Measurements from ENCODE around the gene ZNF316.

DNA sequence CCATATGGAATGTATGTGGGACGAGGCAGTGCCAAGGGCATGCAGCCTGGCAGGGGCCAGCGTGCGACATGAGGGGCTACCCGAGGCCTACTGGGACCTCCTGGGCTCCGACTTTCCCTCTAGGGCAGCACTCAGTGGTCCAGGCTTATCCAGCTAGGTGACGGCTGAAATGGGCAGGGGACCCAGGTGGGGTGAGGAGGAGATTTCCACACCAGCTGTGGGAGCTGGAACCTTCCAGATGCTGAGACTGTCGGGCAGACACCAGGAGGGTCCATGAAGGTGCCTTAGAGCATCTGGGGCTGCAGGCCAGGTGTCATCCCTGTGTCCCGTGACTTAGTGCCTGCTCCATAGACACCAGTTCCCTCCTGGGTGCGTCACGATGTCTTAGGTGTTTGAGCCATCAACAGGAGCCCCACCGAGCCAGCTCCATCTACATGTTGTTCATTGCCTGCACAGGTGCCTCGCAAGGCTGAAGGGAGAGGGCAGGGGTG is 13.4 kb downstream of the ZNF316 start:
- TF ChIP-seq POLR2A (IDR thresholded peaks at IDR 0.05): no peak
- no peak for TF ChIP-seq CTCF (IDR thresholded peaks at IDR 0.05)
